Activated naive CD8-positive, alpha-beta T cell (primary cell): ENCODE results near the gene HOXB7.
A peak's percentile ranks its signal among the peaks of the same experiment; 100 is the strongest.

ENCODE experiments used
- H3K27ac Mint-ChIP-seq: one replicate; pipeline ENCODE4 v1.8.0; 2021; ENCODE audit warnings: mixed read lengths
- H3K27me3 Mint-ChIP-seq: one replicate; pipeline ENCODE4 v1.8.0; 2021; ENCODE audit warnings: mixed read lengths
- H3K36me3 Mint-ChIP-seq: one replicate; pipeline ENCODE4 v1.8.0; 2021; ENCODE audit warnings: mixed read lengths
- H3K4me1 Mint-ChIP-seq: one replicate; pipeline ENCODE4 v1.8.0; 2021; ENCODE audit warnings: low read depth, mixed read lengths
- H3K4me3 Mint-ChIP-seq: one replicate; pipeline ENCODE4 v1.8.0; 2021; ENCODE audit warnings: mild to moderate bottlenecking, mixed read lengths
- H3K9me3 Mint-ChIP-seq: one replicate; pipeline ENCODE4 v1.8.0; 2021; ENCODE audit warnings: low read depth, mixed read lengths

Gene HOXB7

GRCh38 chr17:48592057-48592514 is 18.7 kb downstream of the HOXB7 start:
- Mint-ChIP-seq H3K27ac (no peak overlapping the region), H3K4me1 (peaks cover 31% of the 10 kb centered on the region), H3K27me3 (peaks cover 52% of the 10 kb centered on the region), H3K9me3 (no peaks in the 10 kb centered on the region), H3K36me3 (no peaks in the 10 kb centered on the region), H3K4me3 (no peak overlapping the region)

GRCh38 chr17:48591255-48592056 is 19.4 kb downstream of the HOXB7 start:
- no peaks in the 10 kb centered on the region for H3K36me3 Mint-ChIP-seq
- H3K27me3 Mint-ChIP-seq = peaks cover 51% of the 10 kb centered on the region
- H3K4me3 Mint-ChIP-seq = no peak overlapping the region
- no peaks in the 10 kb centered on the region for H3K9me3 Mint-ChIP-seq
- H3K27ac Mint-ChIP-seq = peak overlapping the region; percentile 23
- peaks cover 27% of the 10 kb centered on the region for H3K4me1 Mint-ChIP-seq

GRCh38 chr17:48590607-48591161 is 20.1 kb downstream of the HOXB7 start:
- no peak overlapping the region for H3K4me3 Mint-ChIP-seq
- peaks cover 51% of the 10 kb centered on the region for H3K27me3 Mint-ChIP-seq
- no peaks in the 10 kb centered on the region for H3K36me3 Mint-ChIP-seq
- H3K27ac Mint-ChIP-seq = no peak overlapping the region
- H3K9me3 Mint-ChIP-seq = no peaks in the 10 kb centered on the region
- H3K4me1 Mint-ChIP-seq = peaks cover 32% of the 10 kb centered on the region

- peaks cover 39% of the 10 kb centered on the region for H3K4me1 Mint-ChIP-seq
- H3K27me3 Mint-ChIP-seq = peaks cover 52% of the 10 kb centered on the region
- H3K36me3 Mint-ChIP-seq = no peaks in the 10 kb centered on the region
- H3K9me3 Mint-ChIP-seq = no peaks in the 10 kb centered on the region
- no peak within 1 kb of the TSS for H3K4me3 Mint-ChIP-seq
- H3K27ac Mint-ChIP-seq = no peak within 1 kb of the TSS
Measured at GRCh38 chr17:48589831-48590606, 20.8 kb downstream of the HOXB7 start, which contains the start of gene HOXB3. Gene HOXB3 (minus strand): TSS chr17:48590241. CDS start chr17:48552474, 37,767 bp downstream.

- Mint-ChIP-seq H3K4me3 (no peak overlapping the region), H3K9me3 (no peaks in the 10 kb centered on the region), H3K36me3 (no peaks in the 10 kb centered on the region), H3K4me1 (peaks cover 42% of the 10 kb centered on the region), H3K27ac (no peak overlapping the region), H3K27me3 (peaks cover 56% of the 10 kb centered on the region)
Measured at GRCh38 chr17:48589060-48589830, 21.6 kb downstream of the HOXB7 start.

- H3K27me3 Mint-ChIP-seq = peaks cover 59% of the 10 kb centered on the region
- H3K4me1 Mint-ChIP-seq = peaks cover 36% of the 10 kb centered on the region
- no peak overlapping the region for H3K4me3 Mint-ChIP-seq
- no peaks in the 10 kb centered on the region for H3K36me3 Mint-ChIP-seq
- no peaks in the 10 kb centered on the region for H3K9me3 Mint-ChIP-seq
- H3K27ac Mint-ChIP-seq = no peak overlapping the region
Measured at GRCh38 chr17:48588528-48588927, 22.3 kb downstream of the HOXB7 start.

GRCh38 chr17:48588074-48588415 is 22.8 kb downstream of the HOXB7 start:
- Mint-ChIP-seq H3K27me3 (peaks cover 62% of the 10 kb centered on the region), H3K4me1 (peaks cover 31% of the 10 kb centered on the region), H3K4me3 (no peak overlapping the region), H3K27ac (no peak overlapping the region), H3K9me3 (no peaks in the 10 kb centered on the region), H3K36me3 (no peaks in the 10 kb centered on the region)

GRCh38 chr17:48587276-48588073 is 23.3 kb downstream of the HOXB7 start:
- H3K36me3 Mint-ChIP-seq = no peaks in the 10 kb centered on the region
- peaks cover 28% of the 10 kb centered on the region for H3K4me1 Mint-ChIP-seq
- H3K4me3 Mint-ChIP-seq = no peak overlapping the region
- H3K9me3 Mint-ChIP-seq = no peaks in the 10 kb centered on the region
- H3K27me3 Mint-ChIP-seq = peaks cover 63% of the 10 kb centered on the region
- no peak overlapping the region for H3K27ac Mint-ChIP-seq

- no peak overlapping the region for H3K27ac Mint-ChIP-seq
- H3K36me3 Mint-ChIP-seq = no peaks in the 10 kb centered on the region
- H3K27me3 Mint-ChIP-seq = peaks cover 65% of the 10 kb centered on the region
- H3K9me3 Mint-ChIP-seq = no peaks in the 10 kb centered on the region
- peaks cover 32% of the 10 kb centered on the region for H3K4me1 Mint-ChIP-seq
- peak overlapping the region; percentile 94 for H3K4me3 Mint-ChIP-seq
Measured at GRCh38 chr17:48586355-48587258, 24.2 kb downstream of the HOXB7 start.

- Mint-ChIP-seq H3K4me1 (peaks cover 47% of the 10 kb centered on the region), H3K36me3 (no peaks in the 10 kb centered on the region), H3K9me3 (no peaks in the 10 kb centered on the region), H3K27ac (no peak overlapping the region), H3K27me3 (peaks cover 69% of the 10 kb centered on the region), H3K4me3 (peak overlapping the region; percentile 41)
Measured at GRCh38 chr17:48584223-48584741, 26.5 kb downstream of the HOXB7 start.

- H3K36me3 Mint-ChIP-seq = no peaks in the 10 kb centered on the region
- H3K4me3 Mint-ChIP-seq = peak overlapping the region; percentile 41
- peaks cover 72% of the 10 kb centered on the region for H3K27me3 Mint-ChIP-seq
- H3K4me1 Mint-ChIP-seq = peaks cover 51% of the 10 kb centered on the region
- H3K27ac Mint-ChIP-seq = no peak overlapping the region
- no peaks in the 10 kb centered on the region for H3K9me3 Mint-ChIP-seq
Measured at GRCh38 chr17:48583708-48584222, 27.1 kb downstream of the HOXB7 start.

GRCh38 chr17:48582750-48583069 is 28.1 kb downstream of the HOXB7 start:
- Mint-ChIP-seq H3K36me3 (no peaks in the 10 kb centered on the region), H3K4me1 (peaks cover 56% of the 10 kb centered on the region), H3K27me3 (peaks cover 67% of the 10 kb centered on the region), H3K9me3 (no peaks in the 10 kb centered on the region), H3K27ac (no peak overlapping the region), H3K4me3 (peak overlapping the region; percentile 75)
